A549 (cell line): ENCODE measurements around the gene MVB12B.

Source experiments
- CBX2 ChIP-seq: fragments of 200-600 bp; sonication (generic); IDR thresholded peaks from 2 replicates; pipeline ENCODE4 v1.6.1; 2016; ENCODE audit warnings: low read depth, mild to moderate bottlenecking, borderline replicate concordance
- CTCF ChIP-seq: fragments of >200 bp; sonication (Bioruptor Twin); formaldehyde crosslinking; IDR thresholded peaks from 3 replicates; pipeline ENCODE4 v1.5.1; 2016
- EP300 ChIP-seq, 2 experiments: fragments of >200 bp; sonication (Bioruptor Twin); formaldehyde crosslinking; IDR thresholded peaks; 2 replicates in 1 of 2; 3 replicates in 1 of 2; pipeline ENCODE4 v1.6.1; 2016 to 2017
- ESRRA ChIP-seq: fragments of 150-350 bp; IDR thresholded peaks from 2 replicates; pipeline ENCODE4 v1.6.1; 2014; ENCODE audit warnings: mild to moderate bottlenecking, low read length, borderline replicate concordance
- FOSL2 ChIP-seq, 2 experiments: fragments of 450-650 bp in 1 of 2; fragments of >200 bp in 1 of 2; sonication (Bioruptor Twin) in 1 of 2; formaldehyde crosslinking; IDR thresholded peaks; 2 replicates each; pipeline versions ENCODE4 v1.5.0 to v1.6.1; 2016 to 2020; ENCODE audit warnings: mild to moderate bottlenecking in 1 of 2, moderate library complexity in 1 of 2
- FOXS1 ChIP-seq: fragments of 250-450 bp; sonication (Bioruptor Pico); IDR thresholded peaks from 2 replicates; pipeline ENCODE4 v1.5.0; 2020; ENCODE audit warnings: mild to moderate bottlenecking, moderate library complexity
- HOXA7 ChIP-seq: fragments of 250-450 bp; sonication (Bioruptor Pico); IDR thresholded peaks from 2 replicates; pipeline ENCODE4 v1.5.0; 2020; ENCODE audit warnings: mild to moderate bottlenecking, moderate library complexity
- NFE2L2 ChIP-seq: fragments of 150-350 bp; conservative IDR thresholded peaks from 2 replicates; pipeline ENCODE4 v1.6.1; 2014; ENCODE audit warnings: low read length
- POLR2A ChIP-seq: IDR thresholded peaks from 2 replicates; pipeline ENCODE4 v1.6.1; 2012; ENCODE audit warnings: mild to moderate bottlenecking, low read length
- ZFP36 ChIP-seq: fragments of 450-650 bp; IDR thresholded peaks from 2 replicates; pipeline ENCODE4 v1.6.1; 2014; ENCODE audit warnings: borderline replicate concordance; ENCODE audit not compliant: partially characterized antibody

- TF ChIP-seq FOXS1 (CRISPR knock-in tag) (no peak), FOSL2 (IDR thresholded peaks at IDR 0.05) (no peak), FOSL2 (CRISPR knock-in tag; IDR thresholded peaks at IDR 0.05) (no peak), CTCF (no peak), CBX2 (no peak), POLR2A (no peak), ZFP36 (no peak), HOXA7 (CRISPR knock-in tag) (no peak), NFE2L2 (no peak), EP300 (IDR thresholded peaks at IDR 0.05) (no peak), ESRRA (no peak)
Measured at GRCh38 chr9:126400571-126400970, 73.9 kb downstream of the MVB12B start.
